Rectal smooth muscle tissue (tissue), 1 donor: ENCODE data around the gene CRIP3.

Source experiments
- H3K27ac ChIP-seq: one replicate; pipeline ENCODE4 v1.7.0; 2013; ENCODE audit warnings: low read depth, low read length, inconsistent platforms
- H3K27me3 ChIP-seq: one replicate; pipeline ENCODE4 v1.7.0; 2013; ENCODE audit warnings: low read length; ENCODE audit not compliant: control insufficient read depth, insufficient read depth
- H3K36me3 ChIP-seq: one replicate; pipeline ENCODE4 v1.7.0; 2013; ENCODE audit warnings: low read length; ENCODE audit not compliant: control insufficient read depth, insufficient read depth
- H3K4me1 ChIP-seq: one replicate; pipeline ENCODE4 v1.7.0; 2013; ENCODE audit warnings: low read length; ENCODE audit not compliant: control insufficient read depth, insufficient read depth
- H3K4me3 ChIP-seq: one replicate; pipeline ENCODE4 v1.7.0; 2013; ENCODE audit warnings: low read length
- H3K9ac ChIP-seq: one replicate; pipeline ENCODE4 v1.7.0; 2013; ENCODE audit warnings: low read length

CRIP3 gene

GRCh38 chr6:43292763-43293318 lies 15.8 kb downstream of the CRIP3 start:
- no peaks in the 10 kb centered on the region for H3K4me1 ChIP-seq
- H3K27ac ChIP-seq: no peak overlapping the region
- H3K9ac ChIP-seq: no peak overlapping the region
- H3K27me3 ChIP-seq: no peaks in the 10 kb centered on the region
- H3K36me3 ChIP-seq: no peaks in the 10 kb centered on the region
- H3K4me3 ChIP-seq: no peak overlapping the region

DNA sequence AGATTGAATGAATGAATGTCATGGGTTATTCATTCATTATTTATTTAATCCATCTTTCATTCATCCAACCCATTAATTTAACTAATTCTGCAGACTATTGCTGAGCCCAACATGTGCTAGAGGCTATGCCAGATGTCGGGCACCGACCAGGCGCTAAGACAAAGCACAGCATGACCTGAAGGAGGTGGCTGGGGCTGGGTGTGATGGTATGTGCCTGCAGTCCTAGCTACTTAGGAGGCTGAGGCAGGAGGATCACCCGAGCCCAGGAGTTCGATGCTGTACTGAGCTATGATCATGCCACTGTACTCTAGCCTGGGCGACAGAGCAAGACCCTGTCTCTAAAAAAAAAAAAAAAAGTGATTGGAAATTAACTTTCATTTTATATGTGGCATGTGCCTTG lies 16.3 kb downstream of the CRIP3 start:
- Histone ChIP-seq H3K4me1 (no peaks in the 10 kb centered on the region), H3K9ac (no peak overlapping the region), H3K27ac (no peak overlapping the region), H3K27me3 (no peaks in the 10 kb centered on the region), H3K36me3 (no peaks in the 10 kb centered on the region), H3K4me3 (no peak overlapping the region)

DNA sequence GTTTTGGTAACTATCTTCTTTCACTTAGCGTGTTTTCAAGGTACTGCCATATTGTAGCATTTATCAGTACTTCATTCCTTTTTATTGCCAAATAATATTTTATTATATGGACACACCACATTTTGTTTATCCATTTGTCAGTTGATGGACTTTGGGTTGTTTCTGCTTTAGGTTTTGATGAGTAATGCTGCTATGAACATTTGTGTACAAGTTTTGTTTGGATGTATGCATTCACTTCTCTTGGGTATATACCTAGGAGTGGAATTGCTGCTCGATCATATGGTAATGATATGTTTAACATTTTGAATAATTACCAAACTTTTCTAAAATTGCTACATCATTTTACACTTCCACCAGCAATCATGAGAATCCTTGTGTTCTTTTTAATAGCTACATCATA lies 16.9 kb downstream of the CRIP3 start:
- Histone ChIP-seq H3K27me3 (no peaks in the 10 kb centered on the region), H3K4me1 (no peaks in the 10 kb centered on the region), H3K4me3 (no peak overlapping the region), H3K9ac (no peak overlapping the region), H3K36me3 (no peaks in the 10 kb centered on the region), H3K27ac (no peak overlapping the region)

DNA sequence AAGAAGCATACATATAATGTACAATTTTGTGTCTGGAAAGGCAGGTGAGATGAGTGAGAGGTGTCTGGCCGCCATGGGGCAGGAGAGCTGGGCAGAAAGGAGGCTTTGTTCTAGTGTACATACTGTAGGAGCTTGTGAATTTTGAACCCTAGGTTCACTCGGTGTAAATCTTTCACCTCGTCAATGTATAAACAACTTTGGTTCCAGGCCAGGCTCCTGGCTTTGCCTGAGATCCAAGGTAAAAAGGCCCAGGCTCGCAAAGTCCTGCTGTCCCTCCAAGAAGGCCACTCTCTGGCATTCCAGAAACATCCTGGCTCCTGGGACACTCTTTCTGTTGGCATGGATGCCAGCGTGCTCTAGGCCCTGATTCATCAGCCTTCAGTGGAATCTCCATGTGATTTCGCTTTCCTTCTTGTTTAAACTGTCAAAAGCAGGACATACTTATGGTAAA lies 17.7 kb downstream of the CRIP3 start:
- no peak overlapping the region for H3K4me3 ChIP-seq
- no peak overlapping the region for H3K9ac ChIP-seq
- H3K36me3 ChIP-seq: no peaks in the 10 kb centered on the region
- no peak overlapping the region for H3K27ac ChIP-seq
- no peaks in the 10 kb centered on the region for H3K27me3 ChIP-seq
- H3K4me1 ChIP-seq: no peaks in the 10 kb centered on the region

DNA sequence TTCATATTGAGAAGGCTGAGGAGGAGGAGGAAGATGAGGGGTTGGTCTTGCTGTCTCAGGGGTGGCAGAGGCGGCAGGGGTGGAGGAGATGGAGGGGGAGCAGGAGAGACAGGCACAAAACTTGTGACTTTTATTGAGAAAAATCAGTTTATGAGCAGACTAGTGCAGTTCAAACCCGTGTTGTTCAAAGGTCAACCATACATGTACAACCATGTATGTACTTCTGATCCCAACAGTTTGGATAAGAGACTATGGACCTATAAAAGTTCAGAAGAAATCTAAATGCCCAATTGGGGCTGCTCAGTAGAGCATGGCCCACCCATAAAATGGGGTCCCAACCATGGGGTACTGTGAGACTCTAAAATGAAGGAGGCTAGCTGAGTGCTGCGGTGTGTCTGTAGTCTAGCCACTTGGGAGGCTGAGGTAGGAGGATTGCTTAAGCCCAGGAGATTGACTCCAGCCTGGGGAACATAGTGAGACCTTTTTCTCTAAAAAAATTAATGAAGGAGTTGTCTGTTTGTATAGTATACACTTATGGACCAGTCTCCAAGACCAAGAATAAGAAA lies 18.2 kb downstream of the CRIP3 start:
- H3K27me3 ChIP-seq: no peaks in the 10 kb centered on the region
- no peaks in the 10 kb centered on the region for H3K4me1 ChIP-seq
- no peak overlapping the region for H3K27ac ChIP-seq
- no peak overlapping the region for H3K9ac ChIP-seq
- no peaks in the 10 kb centered on the region for H3K36me3 ChIP-seq
- H3K4me3 ChIP-seq: no peak overlapping the region

DNA sequence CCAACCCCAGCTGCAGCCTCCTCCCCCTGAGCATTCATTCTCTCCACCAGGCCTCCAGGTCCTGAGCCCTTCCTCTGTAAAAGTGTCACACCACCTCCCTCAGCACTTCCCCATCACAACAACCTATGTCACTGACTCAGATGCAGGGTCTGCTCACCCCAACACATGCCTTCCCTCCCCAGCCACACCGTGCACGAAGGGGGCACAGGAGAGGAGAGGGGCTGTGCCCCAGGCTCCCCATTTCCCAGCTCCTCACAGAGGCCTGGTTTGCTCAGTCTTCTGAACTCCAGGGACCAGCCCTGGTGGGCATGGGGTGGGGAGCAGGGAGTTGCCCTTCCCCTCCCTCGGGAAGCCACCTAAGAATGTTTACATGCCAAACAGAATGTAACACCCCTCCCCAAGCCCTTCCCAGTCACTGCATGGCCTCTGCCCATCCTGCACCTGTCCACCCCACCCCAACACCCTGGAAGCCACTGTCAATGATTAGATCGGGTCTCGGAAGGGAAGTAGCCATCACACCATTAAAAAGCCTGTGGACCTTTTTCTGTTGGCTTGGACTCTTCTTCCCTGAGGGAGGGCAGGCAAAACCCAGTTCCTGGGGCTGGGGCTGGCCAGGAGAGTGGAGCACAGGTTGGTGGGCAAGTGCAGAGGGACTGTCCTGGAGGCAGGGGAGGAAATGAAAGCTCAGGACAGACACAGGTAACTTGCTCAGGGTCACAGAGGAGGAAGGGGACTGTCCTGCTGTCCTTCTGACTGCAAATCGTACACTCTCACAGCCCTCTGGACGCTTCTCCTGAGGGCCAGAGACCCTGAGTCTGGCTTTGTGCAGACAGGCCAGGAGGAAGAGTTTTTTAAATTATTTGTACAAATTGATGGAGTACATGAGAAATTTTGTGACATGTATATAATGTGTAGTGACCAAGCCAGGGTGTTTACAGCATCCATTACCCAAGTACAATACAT lies 20.6 kb downstream of the CRIP3 start:
- H3K36me3 ChIP-seq: no peaks in the 10 kb centered on the region
- H3K4me1 ChIP-seq: no peaks in the 10 kb centered on the region
- no peaks in the 10 kb centered on the region for H3K27me3 ChIP-seq
- no peak overlapping the region for H3K4me3 ChIP-seq
- no peak overlapping the region for H3K9ac ChIP-seq
- no peak overlapping the region for H3K27ac ChIP-seq

DNA sequence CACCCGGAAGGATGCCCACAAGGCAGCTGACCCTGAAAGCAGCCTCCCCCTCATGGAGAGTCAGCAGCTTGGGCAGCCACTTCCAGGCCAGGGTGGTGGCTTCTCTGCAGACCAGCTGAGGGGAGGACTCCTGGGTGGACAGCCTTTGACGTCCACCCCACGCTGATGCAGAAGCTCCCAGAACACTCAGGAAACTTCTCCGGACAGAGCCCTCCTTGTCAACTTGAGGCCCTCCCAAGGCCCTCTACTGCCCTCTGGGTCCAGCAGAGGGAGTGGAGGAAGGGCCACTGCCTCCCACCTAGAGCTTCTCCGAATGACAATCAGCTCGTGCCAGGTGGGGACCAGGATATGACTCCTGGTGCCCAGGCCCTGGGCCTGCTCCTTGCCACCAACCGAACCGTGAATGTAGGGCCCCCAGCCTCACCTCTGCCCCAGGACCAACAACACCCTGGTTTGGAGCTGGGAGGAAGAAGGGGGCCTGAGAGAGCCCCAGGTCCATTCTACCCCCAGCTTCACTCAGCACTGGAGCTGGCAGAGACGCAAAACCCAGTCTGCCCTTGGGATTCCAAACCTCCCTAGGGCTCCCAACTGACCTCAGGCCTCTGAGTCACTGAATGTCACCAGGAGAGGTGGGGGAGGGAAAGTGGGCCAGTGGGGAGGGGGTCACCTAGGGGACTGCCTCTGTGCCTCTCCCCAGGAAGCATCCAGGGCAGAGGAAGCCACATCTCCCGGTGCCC lies 21.5 kb downstream of the CRIP3 start:
- no peak overlapping the region for H3K4me3 ChIP-seq
- H3K36me3 ChIP-seq: no peaks in the 10 kb centered on the region
- peaks cover under 1% of the 10 kb centered on the region for H3K27me3 ChIP-seq
- no peaks in the 10 kb centered on the region for H3K4me1 ChIP-seq
- H3K9ac ChIP-seq: no peak overlapping the region
- no peak overlapping the region for H3K27ac ChIP-seq

GRCh38 chr6:43286456-43286979 lies 22.1 kb downstream of the CRIP3 start:
- H3K4me3 ChIP-seq: no peak overlapping the region
- H3K9ac ChIP-seq: peak overlapping the region; percentile 21
- H3K27ac ChIP-seq: no peak overlapping the region
- H3K27me3 ChIP-seq: peaks cover 3% of the 10 kb centered on the region
- no peaks in the 10 kb centered on the region for H3K36me3 ChIP-seq
- no peaks in the 10 kb centered on the region for H3K4me1 ChIP-seq

DNA sequence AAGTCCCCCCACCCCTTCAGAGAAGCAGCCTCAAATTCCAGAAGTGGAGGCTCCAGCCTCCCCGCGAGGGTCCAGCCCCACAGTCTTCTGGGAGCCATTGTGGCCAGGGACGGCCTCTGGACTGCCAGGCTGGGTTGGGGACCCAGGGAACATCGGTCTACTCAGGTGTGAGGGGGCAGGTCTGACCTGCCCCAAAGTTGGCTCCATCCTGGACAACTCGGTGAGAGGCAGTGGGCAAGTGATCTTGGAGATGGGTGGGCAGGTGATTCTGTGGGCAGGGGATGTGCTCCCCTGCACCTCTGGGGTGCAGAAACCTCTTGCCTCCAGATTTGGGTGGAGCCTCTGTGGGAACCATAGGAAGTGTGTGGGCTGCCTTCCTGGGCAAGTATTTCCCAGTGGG lies 22.8 kb downstream of the CRIP3 start:
- H3K27ac ChIP-seq: no peak overlapping the region

GRCh38 chr6:43284991-43285781 lies 23.4 kb downstream of the CRIP3 start:
- Histone ChIP-seq H3K4me1 (no peaks in the 10 kb centered on the region), H3K27me3 (peaks cover 3% of the 10 kb centered on the region), H3K27ac (no peak overlapping the region), H3K4me3 (no peak overlapping the region), H3K9ac (no peak overlapping the region), H3K36me3 (no peaks in the 10 kb centered on the region)

More for the DNA sequence above, 22.8 kb downstream of the CRIP3 start:
- Histone ChIP-seq H3K4me1 (no peaks in the 10 kb centered on the region), H3K36me3 (no peaks in the 10 kb centered on the region), H3K4me3 (no peak overlapping the region), H3K27me3 (peaks cover 3% of the 10 kb centered on the region), H3K9ac (no peak overlapping the region)

DNA sequence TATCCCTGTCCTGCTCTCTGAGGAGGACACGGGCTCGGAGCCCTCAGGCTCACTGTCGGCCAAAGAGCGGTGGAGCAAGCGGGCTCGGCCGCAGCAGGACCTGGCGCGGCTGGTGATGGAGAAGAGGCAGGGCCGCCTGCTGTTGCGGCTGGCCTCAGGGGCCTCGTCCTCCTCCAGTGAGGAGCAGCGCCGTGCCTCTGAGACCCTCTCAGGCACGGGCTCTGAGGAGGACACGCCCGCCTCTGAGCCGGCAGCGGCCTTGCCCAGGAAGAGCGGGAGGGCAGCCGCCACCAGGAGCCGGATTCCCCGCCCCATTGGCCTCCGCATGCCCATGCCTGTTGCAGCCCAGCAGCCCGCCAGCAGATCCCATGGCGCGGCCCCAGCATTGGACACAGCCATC lies 24.7 kb downstream of the CRIP3 start:
- Histone ChIP-seq H3K4me1 (no peaks in the 10 kb centered on the region), H3K9ac (no peak overlapping the region), H3K27me3 (peaks cover 3% of the 10 kb centered on the region), H3K36me3 (no peaks in the 10 kb centered on the region), H3K27ac (no peak overlapping the region), H3K4me3 (no peak overlapping the region)
